ENCODE data around the gene SPNS3. TPM values are rescaled to one million over a fixed set of nuclear protein-coding genes. Genes with fewer than 3 reads are reported as not detected.

Gene SPNS3
- total and polyA plus RNA-seq, 2 experiments from 2014 or later: 0.17 to 0.60 TPM

GRCh38 chr17:4482338-4483011 is 48.7 kb downstream of the SPNS3 start:
- no peaks in the 10 kb centered on the region for H4K20me1 ChIP-seq (ENCODE audit: insufficient read depth, poor library complexity, severe bottlenecking)
- H3K27me3 ChIP-seq: no peaks in the 10 kb centered on the region
- H3K4me3 ChIP-seq: no peak overlapping the region
- H3K9me3 ChIP-seq (ENCODE audit: low read depth): no peaks in the 10 kb centered on the region
- H3K79me2 ChIP-seq: no peaks in the 10 kb centered on the region
- H3K4me2 ChIP-seq: no peak overlapping the region
- DNase-seq (ENCODE audit: low spot score): no peak
- 91% methylated on average over 16 of the region's 16 CpGs for WGBS (ENCODE audit: low lambda C conversion rate, missing lambda C conversion rate)
- H3K9me2 ChIP-seq (replicated peaks; ENCODE audit: insufficient read depth): no peaks in the 10 kb centered on the region
- TF ChIP-seq CTCF (IDR thresholded peaks at IDR 0.05; ENCODE audit: poor library complexity) (no peak), EZH2 (IDR thresholded peaks at IDR 0.05; ENCODE audit: borderline replicate concordance) (no peak)
- peaks cover 43% of the 10 kb centered on the region for H3K4me1 ChIP-seq (ENCODE audit: insufficient read depth)
- H2AFZ ChIP-seq: no peak overlapping the region
- H3K27ac ChIP-seq: peak overlapping the region; percentile 91
- H3K36me3 ChIP-seq (replicated peaks; ENCODE audit: insufficient read depth, low read depth): no peaks in the 10 kb centered on the region

- Histone ChIP-seq H3K4me3 (no peak overlapping the region), H3K27ac (peak overlapping the region; percentile 91), H3K36me3 (replicated peaks; ENCODE audit: insufficient read depth, low read depth) (no peaks in the 10 kb centered on the region), H3K4me2 (peak overlapping the region; percentile 25), H2AFZ (no peak overlapping the region), H4K20me1 (ENCODE audit: insufficient read depth, poor library complexity, severe bottlenecking) (no peaks in the 10 kb centered on the region), H3K9me2 (replicated peaks; ENCODE audit: insufficient read depth) (no peaks in the 10 kb centered on the region), H3K79me2 (no peaks in the 10 kb centered on the region), H3K27me3 (no peaks in the 10 kb centered on the region), H3K9me3 (ENCODE audit: low read depth) (no peaks in the 10 kb centered on the region), H3K4me1 (ENCODE audit: insufficient read depth) (peaks cover 41% of the 10 kb centered on the region)
- WGBS (ENCODE audit: low lambda C conversion rate, missing lambda C conversion rate): 71% methylated on average over 13 of the region's 13 CpGs
- TF ChIP-seq EZH2phosphoT487 (IDR thresholded peaks at IDR 0.05; ENCODE audit: low read depth, severe bottlenecking, unreplicated experiment): no peak
- TF ChIP-seq EZH2 (IDR thresholded peaks at IDR 0.05; ENCODE audit: borderline replicate concordance): no peak
- TF ChIP-seq CTCF (IDR thresholded peaks at IDR 0.05; ENCODE audit: poor library complexity): no peak
- DNase-seq (ENCODE audit: low spot score): peak; percentile 64
These were observed 49.5 kb downstream of the SPNS3 start for GRCh38 chr17:4483012-4483840.

- H3K79me2 ChIP-seq: no peaks in the 10 kb centered on the region
- peaks cover 25% of the 10 kb centered on the region for H3K4me1 ChIP-seq (ENCODE audit: insufficient read depth)
- no peaks in the 10 kb centered on the region for H3K27me3 ChIP-seq
- H3K4me3 ChIP-seq: no peak overlapping the region
- TF ChIP-seq EZH2phosphoT487 (IDR thresholded peaks at IDR 0.05; ENCODE audit: low read depth, severe bottlenecking, unreplicated experiment) (no peak), EZH2 (IDR thresholded peaks at IDR 0.05; ENCODE audit: borderline replicate concordance) (no peak), CTCF (IDR thresholded peaks at IDR 0.05; ENCODE audit: poor library complexity) (no peak)
- no peaks in the 10 kb centered on the region for H3K9me2 ChIP-seq (replicated peaks; ENCODE audit: insufficient read depth)
- DNase-seq (ENCODE audit: low spot score): no peak
- H3K36me3 ChIP-seq (replicated peaks; ENCODE audit: insufficient read depth, low read depth): no peaks in the 10 kb centered on the region
- H3K9me3 ChIP-seq (ENCODE audit: low read depth): no peaks in the 10 kb centered on the region
- H3K4me2 ChIP-seq: no peak overlapping the region
- WGBS (ENCODE audit: low lambda C conversion rate, missing lambda C conversion rate): 89% methylated on average over 27 of the region's 31 CpGs
- no peak overlapping the region for H3K27ac ChIP-seq
- H4K20me1 ChIP-seq (ENCODE audit: insufficient read depth, poor library complexity, severe bottlenecking): no peaks in the 10 kb centered on the region
- no peak overlapping the region for H2AFZ ChIP-seq
These were observed 52.2 kb downstream of the SPNS3 start for GRCh38 chr17:4485676-4486646.

All from hepatocyte (in vitro differentiated cells).